A549 (cell line): Measurements from ENCODE around the gene ABCB9.

Experiments used
- ESRRA ChIP-seq: fragments of 150-350 bp; IDR thresholded peaks from 2 replicates; pipeline ENCODE4 v1.6.1; 2014; ENCODE audit warnings: mild to moderate bottlenecking, low read length, borderline replicate concordance
- JUNB ChIP-seq: fragments of >200 bp; sonication (Bioruptor Twin); formaldehyde crosslinking; IDR thresholded peaks from 2 replicates; pipeline ENCODE4 v1.6.1; 2016
- KDM1A ChIP-seq: fragments of 200-600 bp; sonication (generic); IDR thresholded peaks from 2 replicates; pipeline ENCODE4 v1.6.1; 2016; ENCODE audit warnings: low read depth, mild to moderate bottlenecking
- NR3C1 ChIP-seq: fragments of >200 bp; sonication (Bioruptor Twin); formaldehyde crosslinking; IDR thresholded peaks from 3 replicates; pipeline ENCODE4 v1.6.1; 2017
- POLR2A ChIP-seq: IDR thresholded peaks from 2 replicates; pipeline ENCODE4 v1.6.1; 2012; ENCODE audit warnings: mild to moderate bottlenecking, low read length
- RAD21 ChIP-seq, 2 experiments: fragments of >200 bp in 1 of 2; sonication (Bioruptor Twin) in 1 of 2; formaldehyde crosslinking in 1 of 2; IDR thresholded peaks in 1 of 2; conservative IDR thresholded peaks in 1 of 2; 2 replicates in 1 of 2; 3 replicates in 1 of 2; pipeline ENCODE4 v1.6.1; 2012 to 2018; ENCODE audit warnings: inconsistent platforms in 1 of 2
- RFX5 ChIP-seq: fragments of 450-650 bp; IDR thresholded peaks from 2 replicates; pipeline ENCODE4 v1.7.1; 2014; ENCODE audit warnings: antibody characterized with exemption, mild to moderate bottlenecking, moderate library complexity
- TF ChIP-seq, protein P1 (sequence below): fragments of >200 bp; sonication (Bioruptor Twin); formaldehyde crosslinking; IDR thresholded peaks from 3 replicates; pipeline ENCODE4 v1.6.1; 2016
- TF ChIP-seq, protein P2 (sequence below): fragments of 200-600 bp; sonication (generic); IDR thresholded peaks from 2 replicates; pipeline ENCODE4 v1.6.1; 2016; ENCODE audit warnings: antibody characterized with exemption, mild to moderate bottlenecking, moderate library complexity
- TF ChIP-seq, protein P3 (sequence below): fragments of >200 bp; sonication (Bioruptor Twin); formaldehyde crosslinking; IDR thresholded peaks from 3 replicates; pipeline ENCODE4 v1.5.1; 2016

DNA sequence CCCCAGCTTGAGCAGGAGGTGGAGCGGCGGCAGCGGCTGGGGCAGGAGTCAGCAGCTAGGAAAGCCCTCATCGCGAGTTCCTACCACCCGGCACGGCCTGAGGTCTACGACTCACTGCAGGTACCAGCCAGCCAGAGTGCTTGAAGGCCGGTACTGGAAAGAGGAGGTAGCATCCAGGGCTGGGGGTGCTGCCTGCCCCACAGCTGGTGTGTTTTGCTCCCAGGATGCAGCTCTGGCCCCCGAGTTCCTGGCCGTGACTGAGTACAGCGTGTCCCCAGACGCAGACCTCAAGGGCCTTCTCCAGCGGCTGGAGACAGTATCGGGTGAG is 10.3 kb upstream of the ABCB9 start:
- TF ChIP-seq, protein P1, sequence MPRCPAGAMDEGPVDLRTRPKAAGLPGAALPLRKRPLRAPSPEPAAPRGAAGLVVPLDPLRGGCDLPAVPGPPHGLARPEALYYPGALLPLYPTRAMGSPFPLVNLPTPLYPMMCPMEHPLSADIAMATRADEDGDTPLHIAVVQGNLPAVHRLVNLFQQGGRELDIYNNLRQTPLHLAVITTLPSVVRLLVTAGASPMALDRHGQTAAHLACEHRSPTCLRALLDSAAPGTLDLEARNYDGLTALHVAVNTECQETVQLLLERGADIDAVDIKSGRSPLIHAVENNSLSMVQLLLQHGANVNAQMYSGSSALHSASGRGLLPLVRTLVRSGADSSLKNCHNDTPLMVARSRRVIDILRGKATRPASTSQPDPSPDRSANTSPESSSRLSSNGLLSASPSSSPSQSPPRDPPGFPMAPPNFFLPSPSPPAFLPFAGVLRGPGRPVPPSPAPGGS = no peak
- TF ChIP-seq RFX5 (no peak), NR3C1 (no peak), ESRRA (no peak), POLR2A (0 out of 2 replicates have a peak, but pooled peaks have one; percentile 14), RAD21 (conservative IDR thresholded peaks at IDR 0.05 in 1 of 2, IDR thresholded peaks at IDR 0.05 in 1 of 2) (no peak), KDM1A (no peak), JUNB (no peak)
- TF ChIP-seq, protein P2, sequence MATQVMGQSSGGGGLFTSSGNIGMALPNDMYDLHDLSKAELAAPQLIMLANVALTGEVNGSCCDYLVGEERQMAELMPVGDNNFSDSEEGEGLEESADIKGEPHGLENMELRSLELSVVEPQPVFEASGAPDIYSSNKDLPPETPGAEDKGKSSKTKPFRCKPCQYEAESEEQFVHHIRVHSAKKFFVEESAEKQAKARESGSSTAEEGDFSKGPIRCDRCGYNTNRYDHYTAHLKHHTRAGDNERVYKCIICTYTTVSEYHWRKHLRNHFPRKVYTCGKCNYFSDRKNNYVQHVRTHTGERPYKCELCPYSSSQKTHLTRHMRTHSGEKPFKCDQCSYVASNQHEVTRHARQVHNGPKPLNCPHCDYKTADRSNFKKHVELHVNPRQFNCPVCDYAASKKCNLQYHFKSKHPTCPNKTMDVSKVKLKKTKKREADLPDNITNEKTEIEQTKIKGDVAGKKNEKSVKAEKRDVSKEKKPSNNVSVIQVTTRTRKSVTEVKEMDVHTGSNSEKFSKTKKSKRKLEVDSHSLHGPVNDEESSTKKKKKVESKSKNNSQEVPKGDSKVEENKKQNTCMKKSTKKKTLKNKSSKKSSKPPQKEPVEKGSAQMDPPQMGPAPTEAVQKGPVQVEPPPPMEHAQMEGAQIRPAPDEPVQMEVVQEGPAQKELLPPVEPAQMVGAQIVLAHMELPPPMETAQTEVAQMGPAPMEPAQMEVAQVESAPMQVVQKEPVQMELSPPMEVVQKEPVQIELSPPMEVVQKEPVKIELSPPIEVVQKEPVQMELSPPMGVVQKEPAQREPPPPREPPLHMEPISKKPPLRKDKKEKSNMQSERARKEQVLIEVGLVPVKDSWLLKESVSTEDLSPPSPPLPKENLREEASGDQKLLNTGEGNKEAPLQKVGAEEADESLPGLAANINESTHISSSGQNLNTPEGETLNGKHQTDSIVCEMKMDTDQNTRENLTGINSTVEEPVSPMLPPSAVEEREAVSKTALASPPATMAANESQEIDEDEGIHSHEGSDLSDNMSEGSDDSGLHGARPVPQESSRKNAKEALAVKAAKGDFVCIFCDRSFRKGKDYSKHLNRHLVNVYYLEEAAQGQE = no peak
- TF ChIP-seq, protein P3, sequence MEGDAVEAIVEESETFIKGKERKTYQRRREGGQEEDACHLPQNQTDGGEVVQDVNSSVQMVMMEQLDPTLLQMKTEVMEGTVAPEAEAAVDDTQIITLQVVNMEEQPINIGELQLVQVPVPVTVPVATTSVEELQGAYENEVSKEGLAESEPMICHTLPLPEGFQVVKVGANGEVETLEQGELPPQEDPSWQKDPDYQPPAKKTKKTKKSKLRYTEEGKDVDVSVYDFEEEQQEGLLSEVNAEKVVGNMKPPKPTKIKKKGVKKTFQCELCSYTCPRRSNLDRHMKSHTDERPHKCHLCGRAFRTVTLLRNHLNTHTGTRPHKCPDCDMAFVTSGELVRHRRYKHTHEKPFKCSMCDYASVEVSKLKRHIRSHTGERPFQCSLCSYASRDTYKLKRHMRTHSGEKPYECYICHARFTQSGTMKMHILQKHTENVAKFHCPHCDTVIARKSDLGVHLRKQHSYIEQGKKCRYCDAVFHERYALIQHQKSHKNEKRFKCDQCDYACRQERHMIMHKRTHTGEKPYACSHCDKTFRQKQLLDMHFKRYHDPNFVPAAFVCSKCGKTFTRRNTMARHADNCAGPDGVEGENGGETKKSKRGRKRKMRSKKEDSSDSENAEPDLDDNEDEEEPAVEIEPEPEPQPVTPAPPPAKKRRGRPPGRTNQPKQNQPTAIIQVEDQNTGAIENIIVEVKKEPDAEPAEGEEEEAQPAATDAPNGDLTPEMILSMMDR = no peak
